Midbrain (tissue), 1 donor: ENCODE results near the gene FLII.

Experiments used
- DNase-seq: peaks from one replicate; lab custom pipeline; 2025; lab: John Stamatoyannopoulos, UW

FLII gene

DNA sequence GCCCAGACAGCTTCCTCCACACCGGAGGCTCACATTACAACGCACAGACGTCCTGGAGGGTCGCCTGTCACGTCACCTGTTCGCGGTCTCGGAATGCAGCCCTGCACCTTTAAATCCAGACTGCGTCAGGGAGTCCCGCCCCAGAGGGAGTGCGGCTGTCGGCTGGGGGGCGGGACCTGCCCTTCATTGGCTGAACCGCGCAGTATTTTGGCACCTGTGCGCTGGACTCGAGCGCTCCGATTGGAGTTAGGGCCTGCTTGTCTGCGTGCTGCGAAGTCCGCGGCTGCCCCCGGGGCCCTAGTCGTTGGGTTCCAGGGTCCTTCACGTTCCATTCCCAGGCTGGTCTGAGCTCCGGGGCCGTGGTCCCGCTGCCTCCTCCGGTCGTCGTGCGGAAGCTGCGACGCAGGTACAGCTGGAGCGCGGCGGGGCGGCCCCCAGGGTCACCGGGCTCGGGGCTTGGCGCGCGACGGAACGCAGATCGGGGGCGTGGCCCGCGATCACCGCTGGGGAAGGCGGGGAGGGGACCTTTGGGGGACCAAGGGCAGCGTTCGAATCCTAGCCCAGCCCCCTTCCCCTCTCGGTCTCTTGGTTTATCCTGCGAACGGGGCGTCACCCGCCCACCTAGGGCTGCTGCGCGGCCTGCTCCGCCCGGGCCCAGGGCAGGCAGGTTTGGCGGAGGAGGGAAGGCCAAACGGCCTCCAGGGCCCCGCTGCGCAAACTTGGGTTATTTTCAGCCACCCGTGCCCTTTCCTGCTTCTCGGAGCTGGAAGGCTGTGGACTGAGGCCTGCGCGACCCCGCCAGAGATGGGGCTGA, 2.0 kb upstream of the FLII start, which contains the start of gene MIEF2:
TSS of gene MIEF2 (plus strand) at position 331 of the 814 bp plus-strand sequence. CDS start 2,059 bp downstream, outside the sequence.
- DNase-seq: peak; percentile 97

DNA sequence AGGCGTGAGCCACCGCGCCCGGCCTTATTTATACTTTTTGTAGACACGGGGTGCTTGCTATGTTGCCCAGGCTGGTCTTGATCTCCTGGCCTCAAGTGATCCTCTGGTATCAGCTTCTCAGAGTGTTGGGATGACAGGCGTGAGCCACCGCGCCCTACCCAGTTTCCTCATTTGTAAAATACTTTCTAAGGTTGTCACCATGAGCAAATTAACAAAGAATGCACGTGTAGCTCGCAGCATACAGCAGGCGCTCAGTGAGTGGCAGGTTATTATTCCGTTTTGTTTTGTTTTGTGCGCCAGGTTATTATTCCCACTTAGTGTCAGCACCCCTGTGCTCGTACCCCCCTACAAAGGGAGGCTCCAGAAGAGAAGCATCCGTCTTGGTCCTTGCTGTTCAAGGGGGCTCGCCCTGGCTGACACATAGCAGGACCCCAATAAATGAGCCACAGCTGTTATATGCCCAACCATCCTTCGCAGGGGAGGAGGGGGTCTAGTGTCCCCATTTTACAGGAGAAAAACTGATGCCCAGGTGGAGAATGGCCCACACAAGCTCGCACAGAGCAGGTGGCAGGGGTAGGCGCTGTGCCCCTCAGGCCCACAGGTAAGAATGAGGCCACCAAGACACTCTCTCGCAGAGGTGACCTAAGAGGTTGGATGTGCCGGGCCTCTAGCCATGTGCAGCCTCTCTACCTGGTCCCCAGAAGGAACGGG, 1.2 kb upstream of the FLII start:
- DNase-seq: no peak

DNA sequence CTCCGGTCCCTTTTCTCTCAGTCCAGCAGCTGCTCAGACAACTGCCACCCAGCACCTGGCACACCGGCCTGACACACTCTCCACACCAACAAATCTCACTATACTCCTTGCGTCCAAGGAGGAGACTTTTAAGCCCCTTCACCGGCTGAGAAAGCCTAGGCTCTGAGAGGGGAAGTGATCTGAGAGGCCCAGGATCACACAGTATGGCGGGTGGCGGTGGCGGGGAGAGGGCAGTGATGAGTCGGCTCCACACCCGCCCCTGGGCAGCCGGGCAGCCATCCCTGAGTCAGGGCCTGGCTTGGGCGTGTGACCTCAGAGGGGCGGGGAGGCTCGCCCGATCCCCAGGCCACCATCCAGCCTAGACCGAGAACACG, 569 bp downstream of the FLII start:
- peak; percentile 74 for DNase-seq

DNA sequence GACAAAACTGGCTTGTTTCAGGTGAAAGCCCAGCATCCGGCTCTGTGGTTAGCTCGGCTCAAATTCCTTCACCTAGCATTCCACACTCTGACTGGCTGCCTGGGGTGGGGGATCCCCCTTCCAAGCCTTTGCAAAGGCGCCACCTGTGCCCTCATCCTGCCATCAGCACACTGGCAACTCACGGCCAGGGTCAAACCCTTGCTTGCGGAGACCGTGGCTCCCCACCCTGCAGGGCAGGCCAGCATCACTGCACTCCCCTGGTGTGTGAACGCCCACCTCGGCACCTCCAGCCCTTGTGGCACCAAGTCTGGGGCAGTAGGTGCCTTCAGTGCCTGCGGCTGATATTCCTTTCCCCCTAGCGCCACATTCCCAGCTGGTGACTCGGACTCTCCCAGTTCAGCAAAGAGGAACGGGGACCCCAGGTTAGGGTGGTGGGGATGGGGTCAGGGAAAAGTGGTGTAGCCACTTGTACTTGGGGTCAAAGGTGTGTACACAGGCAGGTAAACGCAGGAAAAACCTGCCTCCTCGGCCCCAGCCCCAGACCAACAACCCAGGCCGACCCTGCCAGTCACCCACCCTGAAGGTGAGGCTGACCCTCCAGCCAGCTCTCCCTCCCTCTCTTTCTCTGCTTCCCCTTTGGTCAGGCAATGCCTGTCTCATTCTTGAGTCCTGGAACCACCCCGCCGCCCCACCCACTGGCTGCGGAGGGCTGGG, 1.1 kb downstream of the FLII start:
- DNase-seq: no peak

DNA sequence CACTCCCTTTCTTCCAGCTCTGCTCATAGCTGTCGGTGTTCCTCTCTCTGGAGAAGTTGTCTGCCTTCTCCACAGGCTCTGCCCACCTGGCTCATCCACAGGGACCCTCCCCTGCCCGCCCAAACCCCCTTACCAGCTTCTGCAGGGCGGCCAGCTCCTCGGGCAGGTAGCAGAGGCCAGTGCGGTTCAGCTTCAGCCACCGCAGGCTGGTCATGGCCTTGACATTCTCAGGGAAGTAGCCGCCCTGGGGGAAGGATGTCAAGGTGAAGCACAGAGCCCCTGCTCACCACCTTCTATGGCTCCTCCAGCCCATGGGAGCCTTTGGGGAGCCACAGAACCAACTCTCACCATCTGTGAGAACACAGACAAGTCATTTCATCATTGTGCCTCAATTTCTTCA, 1.8 kb downstream of the FLII start:
- no peak for DNase-seq

DNA sequence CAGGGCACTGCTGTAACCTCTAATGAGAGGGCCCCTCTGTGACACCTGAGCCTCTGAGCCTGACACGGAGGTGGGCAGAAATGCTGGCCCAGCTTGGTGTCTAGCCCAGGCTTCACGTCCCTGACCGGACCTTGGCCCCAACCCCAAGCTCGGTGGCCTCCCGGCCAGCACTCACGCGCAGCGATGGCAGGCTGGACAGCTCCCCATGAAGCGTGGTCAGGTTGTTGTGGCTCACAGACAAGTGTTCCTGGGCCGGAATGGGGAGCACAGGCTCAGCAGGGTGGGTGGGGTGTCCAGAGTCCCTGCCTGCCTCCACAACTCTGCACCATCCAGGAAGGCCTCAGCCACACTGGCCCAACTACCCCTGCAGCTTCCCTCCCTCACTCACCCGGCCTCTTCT, 2.2 kb downstream of the FLII start:
- no peak for DNase-seq

DNA sequence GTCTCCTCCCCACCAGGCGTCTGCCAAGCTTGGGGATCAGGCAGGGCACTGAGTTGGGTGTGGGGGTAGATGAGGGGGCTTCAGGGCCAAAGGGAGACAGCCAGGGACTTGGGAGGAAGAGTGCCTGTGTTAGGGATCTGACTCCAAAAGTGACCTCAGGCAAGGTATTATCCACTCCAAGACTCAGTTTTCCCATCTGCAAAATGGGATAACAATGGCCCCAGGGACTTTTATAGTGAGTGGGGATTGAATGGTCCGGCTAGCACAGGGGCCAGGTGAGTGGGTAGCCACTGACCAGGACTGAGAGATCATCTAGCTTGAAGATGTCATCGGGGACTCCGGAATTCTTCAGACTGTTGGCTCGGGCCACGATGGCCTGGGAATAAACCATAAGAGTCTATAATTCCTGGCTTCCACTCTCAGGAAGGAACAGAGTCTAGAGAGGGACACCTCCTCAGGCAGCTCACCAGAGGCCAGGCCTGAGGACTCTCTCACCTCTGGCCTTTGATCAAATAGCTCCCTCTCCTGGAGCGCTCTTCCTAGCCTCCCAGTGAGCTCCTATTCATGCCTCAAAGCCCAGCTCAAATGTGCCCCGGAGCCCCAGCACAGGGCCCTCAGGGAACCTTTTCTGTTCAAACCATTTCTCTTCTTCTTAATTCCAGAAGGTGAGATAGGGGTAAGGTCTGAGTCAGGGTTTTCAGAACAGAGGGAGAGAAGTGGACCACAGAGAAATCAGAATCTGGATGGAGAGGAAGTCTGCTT, 3.5 kb downstream of the FLII start:
- no peak for DNase-seq

DNA sequence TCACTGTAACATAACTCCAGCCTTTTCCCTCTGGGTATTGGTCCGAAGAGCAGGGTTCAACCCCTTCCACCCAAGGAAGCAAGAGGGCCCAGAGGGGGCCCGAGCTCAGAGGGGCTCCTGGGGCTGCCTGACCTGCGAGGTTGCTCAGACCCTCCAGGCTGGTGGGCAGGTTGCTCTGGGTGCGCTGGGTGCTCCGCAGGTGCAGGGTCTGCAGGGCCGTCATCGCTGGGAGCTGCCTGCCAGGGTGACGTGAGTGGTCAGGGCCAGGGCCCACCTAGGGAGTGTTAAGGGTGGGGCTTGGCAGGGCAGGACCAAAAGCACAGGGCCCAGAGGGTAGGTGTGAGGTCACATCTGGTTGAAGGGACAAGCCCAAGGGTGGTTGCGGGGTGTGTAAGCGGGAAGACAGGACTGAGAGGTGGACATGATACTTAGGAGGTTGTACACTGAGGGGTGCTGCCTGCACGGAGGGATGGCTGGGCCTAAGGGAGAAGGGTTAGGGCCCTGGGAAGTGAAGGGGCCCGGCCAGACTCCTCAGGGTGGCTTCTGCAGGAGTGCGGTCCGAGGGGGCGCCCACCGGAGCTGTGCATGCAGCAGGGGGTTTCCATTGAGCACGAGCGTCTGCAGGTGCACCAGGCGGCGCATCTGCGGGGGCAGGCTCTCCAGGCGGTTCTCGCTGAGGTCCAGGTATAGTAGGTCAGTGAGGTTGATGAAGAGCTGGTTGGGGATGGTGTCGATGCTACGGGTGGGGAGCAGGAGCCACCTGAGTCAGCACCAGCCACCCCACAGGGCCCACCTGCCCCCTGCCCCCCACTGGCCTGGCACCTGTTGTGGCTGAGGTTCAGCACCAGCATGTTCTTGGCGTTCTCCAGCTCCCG, 4.4 kb downstream of the FLII start:
- DNase-seq: no peak

DNA sequence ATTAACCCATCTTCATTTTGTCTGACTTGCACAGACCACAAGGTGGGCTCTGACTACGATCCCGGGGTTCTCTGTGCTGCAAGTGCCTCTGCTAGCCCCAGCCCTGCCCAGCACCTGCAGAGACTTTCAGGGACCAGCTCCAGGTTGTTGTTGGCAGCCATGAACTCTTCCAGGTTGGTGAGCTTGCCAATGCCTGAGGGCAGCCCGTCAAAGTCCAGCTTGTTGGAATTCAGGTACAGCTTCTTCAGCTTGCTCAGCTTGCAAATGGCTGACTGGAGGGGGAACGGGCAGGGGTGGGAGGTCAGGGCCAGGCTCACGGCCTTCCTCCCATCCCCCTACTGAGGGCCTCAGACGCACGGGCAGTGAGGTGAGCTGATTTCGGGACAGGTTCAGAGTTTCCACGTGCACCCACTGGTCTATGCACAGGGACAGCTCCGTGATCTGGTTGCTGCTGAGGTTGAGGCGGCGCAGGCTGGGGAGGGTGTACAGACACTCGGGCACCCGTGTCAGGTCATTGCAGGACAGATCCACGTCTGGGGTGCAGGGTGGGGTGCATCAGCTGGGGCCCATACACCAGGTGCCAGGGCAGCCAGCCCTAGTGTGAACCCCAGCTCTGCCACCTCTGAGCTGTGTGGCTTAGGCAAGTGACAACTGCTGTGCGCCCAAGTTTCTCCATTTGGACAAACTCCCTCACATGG, 5.2 kb downstream of the FLII start:
- no peak for DNase-seq

DNA sequence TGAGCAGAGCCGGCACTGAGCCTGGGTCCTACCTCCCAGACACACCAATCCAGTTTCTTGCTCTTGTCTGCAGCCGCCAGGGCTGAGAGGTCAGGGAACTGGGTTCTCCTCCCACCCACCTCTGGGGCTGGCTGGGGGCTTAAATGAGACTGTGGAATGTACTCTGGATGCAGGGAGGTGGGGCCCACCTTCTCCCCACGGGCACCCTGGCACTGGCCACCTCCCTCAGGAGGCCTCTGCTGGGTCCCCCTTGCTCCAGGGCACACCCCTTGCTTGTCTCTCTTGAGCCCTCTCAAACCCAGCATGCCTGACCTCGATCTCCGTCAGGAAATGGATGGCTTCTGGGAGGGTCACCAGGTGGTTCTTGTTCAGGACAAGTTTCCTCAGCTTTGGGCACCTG, 6.4 kb downstream of the FLII start:
- no peak for DNase-seq

DNA sequence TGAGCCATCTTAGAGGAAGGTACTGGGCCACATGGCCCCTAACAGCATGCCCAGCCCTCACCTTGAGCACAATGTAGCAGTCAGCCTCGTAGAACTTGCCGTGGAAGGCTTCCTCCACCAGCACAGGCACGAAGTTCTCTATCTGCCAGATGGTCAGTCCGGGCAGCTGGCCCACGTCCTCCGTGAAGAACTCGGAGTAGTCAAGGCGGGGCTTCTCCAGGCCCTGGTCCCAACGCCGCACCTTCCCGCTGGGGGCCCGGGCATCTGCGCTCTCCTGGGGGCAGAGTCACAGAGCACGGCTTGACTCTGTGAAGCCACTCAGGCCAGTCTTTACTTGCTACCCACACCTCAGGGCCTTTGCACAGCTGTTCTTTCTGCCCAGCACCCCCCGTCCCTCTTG, 7.3 kb downstream of the FLII start:
- DNase-seq: no peak

DNA sequence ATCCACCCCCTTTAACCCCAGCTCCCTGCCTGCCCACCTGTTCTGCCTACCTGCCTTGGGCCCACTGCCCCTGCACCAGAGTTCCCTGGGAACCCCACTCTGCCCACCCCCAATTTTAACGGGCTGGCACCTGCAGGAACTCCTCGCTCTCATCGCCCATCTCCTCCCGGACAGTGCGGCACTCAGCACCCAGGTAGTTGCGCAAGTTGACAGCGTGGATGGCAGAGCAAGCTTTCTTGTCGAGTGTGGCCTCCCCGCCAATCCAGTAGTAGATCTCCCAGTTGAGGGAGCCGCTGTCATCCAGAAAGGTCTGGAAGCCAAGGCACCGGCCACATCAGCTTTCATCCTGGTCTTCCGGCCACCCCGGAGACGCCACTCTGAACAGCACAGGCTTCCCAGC, 7.8 kb downstream of the FLII start:
- DNase-seq: no peak

DNA sequence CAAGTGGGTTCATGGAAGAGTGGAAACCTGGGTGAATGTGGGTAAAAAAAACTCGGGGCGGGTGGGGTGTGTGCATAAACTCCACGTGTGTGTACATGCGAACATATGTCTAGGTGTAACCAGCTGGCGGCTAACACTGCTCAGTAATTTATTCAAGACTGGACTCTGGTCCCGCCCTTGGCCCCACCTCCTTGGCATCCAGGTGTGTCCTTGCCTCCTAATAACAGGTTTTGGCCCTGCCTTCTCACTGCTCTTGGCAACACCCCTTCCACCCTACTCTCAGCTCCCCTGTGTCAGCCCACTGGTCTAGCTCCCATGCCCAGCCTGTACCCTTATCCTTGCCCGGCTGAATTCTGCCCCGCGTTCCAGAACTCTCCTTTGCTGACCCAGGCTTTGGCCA, 8.3 kb downstream of the FLII start:
- no peak for DNase-seq

DNA sequence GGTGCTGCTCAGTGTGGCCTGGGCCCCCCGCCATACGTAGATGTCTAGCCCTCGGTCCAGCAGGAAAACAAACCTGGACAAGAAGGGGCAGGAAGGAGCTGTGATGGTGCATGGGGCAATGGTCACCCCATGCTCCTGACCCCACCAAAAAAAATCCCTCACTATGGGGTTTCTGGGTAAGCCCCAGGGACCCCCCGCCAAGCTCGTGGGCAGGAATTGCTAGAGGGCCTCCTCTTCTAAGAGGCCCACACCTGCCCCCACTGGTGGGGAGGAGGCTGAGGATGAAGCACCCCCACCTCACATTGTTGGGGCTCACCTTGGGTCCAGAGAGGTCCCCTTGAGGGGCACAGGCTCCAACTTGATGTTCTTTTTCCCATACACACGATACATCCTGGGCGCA, 9.7 kb downstream of the FLII start:
- DNase-seq: no peak

DNA sequence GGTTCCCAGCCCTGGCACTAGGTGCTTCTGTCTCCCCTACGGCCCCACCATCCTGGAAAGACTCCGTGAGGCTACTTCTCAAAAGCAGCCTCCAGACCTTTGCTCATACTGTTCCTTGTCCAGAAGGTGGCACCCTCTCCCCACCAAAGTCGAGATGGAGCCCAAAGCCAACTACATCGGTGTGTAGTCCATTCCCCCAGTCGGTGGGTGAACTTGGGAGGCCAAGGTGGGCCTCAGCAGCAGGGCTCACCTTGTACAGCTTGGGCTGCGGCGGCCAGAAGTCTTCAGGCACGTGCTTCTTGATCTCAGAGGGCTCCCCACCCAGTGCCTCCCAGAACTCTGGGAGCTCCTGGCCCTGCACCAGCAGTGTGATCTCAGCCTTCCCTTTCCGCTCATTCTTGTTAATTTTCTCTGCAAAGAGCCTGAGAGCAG, 10.2 kb downstream of the FLII start:
- peak; percentile 71 for DNase-seq

DNA sequence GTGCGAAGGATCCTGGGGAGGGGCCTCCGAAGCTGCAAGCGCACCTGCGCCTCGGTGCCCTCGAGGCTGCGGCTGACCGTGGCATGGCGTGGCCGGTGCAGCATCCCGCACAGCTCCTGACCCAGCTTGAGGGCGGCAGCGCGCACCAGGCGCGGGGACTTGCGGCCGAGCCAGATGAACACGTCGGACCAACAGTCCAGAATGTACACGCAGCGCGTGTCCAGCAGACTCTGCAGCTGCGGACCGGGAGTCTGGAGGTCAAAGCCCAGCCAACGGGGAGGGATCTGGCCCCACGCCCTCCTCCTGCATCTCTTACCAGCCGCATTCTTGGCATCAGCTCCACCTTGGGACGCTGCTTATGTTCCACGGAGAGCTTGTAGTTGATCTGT, 10.9 kb downstream of the FLII start:
- peak; percentile 8 for DNase-seq

DNA sequence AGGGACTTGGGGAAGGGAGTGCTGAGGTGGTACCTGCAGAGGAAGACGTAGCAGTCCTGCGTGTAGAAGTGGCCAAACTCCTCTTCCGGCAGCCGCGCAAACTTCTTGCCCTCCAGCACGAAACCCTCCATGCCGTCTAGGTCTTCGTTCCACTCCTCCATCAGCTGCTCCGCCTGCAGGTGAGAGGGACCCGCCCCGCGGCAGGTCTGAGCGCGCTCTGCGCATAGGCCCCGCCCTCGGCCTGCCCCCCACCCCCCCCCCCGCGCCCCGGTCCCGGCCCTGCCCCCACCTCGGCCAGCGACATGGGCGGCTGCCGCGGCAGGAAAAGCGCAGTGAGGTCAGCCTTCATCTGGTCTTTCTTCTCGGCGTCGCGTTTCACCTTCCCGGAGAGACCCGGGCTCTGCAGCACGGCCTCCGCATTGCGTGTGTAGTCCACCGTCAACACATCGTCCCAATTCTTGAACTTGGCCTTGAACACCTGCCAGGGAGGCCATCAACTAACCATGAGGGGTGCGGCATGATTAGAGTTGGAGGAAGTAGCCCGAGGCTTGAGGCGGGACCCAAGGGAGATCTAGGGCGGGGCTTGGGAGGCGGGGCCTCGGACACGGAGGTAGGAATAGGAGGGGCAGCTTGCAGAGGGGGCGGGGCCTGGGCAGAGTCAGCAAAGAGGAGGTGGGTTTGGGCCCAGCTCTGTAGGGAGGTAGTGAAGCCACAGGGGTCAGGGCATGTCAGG, 11.5 kb downstream of the FLII start:
- no peak for DNase-seq

DNA sequence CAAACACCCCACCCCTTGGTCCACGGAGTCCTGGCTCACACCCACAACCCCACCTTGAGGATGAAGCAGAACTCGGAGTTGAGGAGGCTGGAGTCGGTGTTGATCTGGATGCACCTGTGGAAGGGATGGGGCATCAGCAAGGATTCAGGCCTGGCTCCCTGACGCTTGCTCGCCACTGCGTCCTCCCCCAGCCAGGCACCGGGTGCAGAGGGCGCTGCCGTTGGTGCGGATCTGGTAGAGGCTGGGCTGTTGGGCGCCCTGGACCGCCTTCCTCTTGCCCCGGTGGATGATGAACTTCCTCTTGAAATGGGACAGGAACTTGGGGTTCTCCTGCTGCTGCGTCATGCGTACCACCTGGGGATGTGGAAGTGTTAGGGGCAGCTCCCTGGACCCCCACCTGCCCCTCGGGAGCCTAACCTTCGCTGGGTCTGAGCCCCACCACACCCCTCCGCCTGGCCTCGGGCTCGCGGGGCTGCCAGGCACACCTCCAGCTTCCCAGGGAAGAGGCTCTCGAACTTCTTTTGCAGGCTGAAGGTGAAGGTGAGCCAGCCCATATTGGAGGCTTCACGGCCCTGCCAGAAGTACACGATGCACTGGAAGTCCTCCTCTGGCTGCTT, 12.3 kb downstream of the FLII start:
- DNase-seq: no peak

DNA sequence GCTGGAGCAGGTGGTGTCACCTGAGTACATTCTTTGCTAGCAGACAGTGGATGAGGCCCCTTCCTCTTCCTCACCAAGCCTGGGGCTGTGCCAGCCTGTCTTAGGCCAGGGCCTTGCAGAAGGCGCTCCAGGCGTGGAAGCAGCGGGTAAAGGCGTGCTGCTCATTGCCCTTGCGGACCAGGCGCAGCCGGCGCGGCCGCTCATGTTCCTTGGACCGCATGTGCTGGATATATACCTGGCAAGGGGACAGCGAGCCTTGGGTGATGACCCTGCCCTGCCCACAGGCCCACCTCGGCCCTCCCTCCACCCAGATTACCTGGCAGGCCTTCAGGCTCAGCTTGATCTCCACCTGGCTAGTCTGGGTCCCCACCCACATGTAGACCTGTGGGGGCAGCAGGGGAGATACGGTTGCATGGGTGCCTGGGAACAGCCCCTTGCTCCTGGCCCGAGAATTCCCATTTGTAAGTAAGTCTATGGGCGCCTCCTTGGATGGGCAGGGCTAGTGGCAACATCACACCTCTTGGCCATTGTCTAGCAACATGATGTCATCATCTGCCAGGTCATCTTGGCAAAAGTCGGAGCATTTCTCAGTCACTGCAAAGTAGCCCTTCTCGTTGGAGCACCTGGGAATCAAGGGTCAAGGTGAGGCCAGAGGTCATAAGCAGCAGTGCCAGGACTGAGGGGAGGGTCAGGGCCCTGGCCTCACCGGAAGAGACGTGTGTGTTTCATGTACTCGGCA, 13.3 kb downstream of the FLII start:
- DNase-seq: no peak
